Fibroblast of skin of back (primary cell): ENCODE results near the gene FAM236A. TPM values are rescaled to one million over a fixed set of nuclear protein-coding genes. Genes with fewer than 3 reads are reported as not detected.
"Not testable (repeated sequence)": the region's sequence is repeated elsewhere in the genome, so short reads cannot be mapped to it uniquely, and the experiment has no call there.

ENCODE experiments used
- DNase-seq: peaks from one replicate; pipeline ENCODE4 v3.0.0-alpha.2; 2013
- polyA plus RNA-seq, 2 experiments: library from polyadenylated mRNA; unstranded; fragments of 120-200 nt; gene quantifications; one replicate each; pipeline ENCODE4 v1.2.1, GENCODE V29; 2013; ENCODE audit not compliant: insufficient read length in 2 of 2

Gene FAM236A
- polyA plus RNA-seq (2013, experiment 1 of 2; ENCODE audit: insufficient read length): not detected
- not detected for polyA plus RNA-seq (2013, experiment 2 of 2; ENCODE audit: insufficient read length)

DNA sequence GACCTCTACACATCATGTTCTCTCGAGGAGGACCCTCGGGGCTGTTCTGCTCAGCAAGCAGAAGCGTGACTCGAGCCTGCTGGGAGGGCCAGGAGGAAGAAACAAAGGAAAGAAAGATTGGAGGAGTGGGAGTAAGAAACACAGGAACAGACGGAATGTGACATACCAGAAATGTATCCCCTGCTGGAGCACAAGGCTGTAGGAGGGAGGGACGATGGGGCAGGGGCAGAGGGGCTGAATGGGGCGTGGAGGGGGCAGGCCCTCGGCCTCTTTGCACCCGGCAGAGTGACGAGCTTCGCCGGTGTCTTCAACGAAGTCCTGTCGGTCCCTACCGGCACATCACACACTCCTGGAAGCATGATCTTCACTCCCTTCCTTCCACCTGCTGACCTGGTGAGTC is at the start of gene FAM236A:
Gene FAM236A (plus strand): TSS at position 301 of the 400 bp plus-strand sequence. CDS start 57 bp downstream, at position 358.
- not testable (repeated sequence) for DNase-seq

- not testable (repeated sequence) for DNase-seq
These were observed 48.3 kb upstream of the FAM236A start for GRCh38 chrX:72889740-72890139.

DNA sequence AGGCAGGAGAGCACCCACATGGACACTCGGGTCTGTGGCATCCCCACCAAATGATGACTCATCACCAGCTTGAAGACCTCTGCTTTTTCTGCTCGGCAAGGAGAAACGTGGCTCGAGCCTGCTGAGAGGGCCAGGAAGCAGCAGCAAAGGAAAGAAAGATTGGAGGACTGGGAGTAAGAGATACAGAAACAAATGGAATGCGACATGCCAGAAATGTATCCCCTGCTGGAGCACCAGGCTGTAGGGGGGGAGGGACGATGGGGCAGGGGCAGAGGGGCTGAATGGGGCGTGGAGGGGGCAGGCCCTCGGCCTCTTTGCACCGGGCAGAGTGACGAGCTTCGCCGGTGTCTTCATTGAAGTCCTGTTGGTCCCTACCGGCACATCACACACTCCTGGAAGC is 25.7 kb upstream of the FAM236A start, which contains the start of gene FAM236C:
Gene FAM236C (plus strand): TSS at position 301 of the 400 bp plus-strand sequence. CDS start 100 bp downstream, outside the sequence.
- not testable (repeated sequence) for DNase-seq

GRCh38 chrX:72916096-72916495 is 21.9 kb upstream of the FAM236A start:
- DNase-seq: not testable (repeated sequence)

DNA sequence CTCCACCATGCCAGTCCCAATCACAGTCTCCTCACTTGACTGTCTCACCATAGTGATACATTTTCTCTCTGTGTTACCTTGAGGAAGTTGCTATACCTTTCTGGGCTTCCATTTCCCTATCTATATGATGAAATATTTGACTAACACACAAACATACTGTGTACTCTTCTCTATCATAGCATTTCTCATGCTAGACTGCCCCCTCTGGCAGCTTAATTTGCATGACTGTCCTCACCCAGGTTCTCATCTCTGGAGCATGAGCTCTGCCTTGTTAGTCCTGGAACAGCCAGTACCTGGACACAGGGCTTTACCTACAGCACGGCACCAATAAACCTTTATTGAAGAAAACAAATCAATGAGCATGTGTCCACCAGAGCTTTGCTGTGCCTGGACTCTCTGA is 5.7 kb upstream of the FAM236A start:
- not testable (repeated sequence) for DNase-seq

GRCh38 chrX:72936455-72936854 is 1.6 kb upstream of the FAM236A start:
- not testable (repeated sequence) for DNase-seq

GRCh38 chrX:72936882-72937455 is 1.0 kb upstream of the FAM236A start:
- DNase-seq: not testable (repeated sequence)

- not testable (repeated sequence) for DNase-seq
These were observed 4.3 kb downstream of the FAM236A start for GRCh38 chrX:72942272-72942671.

GRCh38 chrX:72943035-72943818 is 5.2 kb downstream of the FAM236A start:
- DNase-seq: not testable (repeated sequence)

DNA sequence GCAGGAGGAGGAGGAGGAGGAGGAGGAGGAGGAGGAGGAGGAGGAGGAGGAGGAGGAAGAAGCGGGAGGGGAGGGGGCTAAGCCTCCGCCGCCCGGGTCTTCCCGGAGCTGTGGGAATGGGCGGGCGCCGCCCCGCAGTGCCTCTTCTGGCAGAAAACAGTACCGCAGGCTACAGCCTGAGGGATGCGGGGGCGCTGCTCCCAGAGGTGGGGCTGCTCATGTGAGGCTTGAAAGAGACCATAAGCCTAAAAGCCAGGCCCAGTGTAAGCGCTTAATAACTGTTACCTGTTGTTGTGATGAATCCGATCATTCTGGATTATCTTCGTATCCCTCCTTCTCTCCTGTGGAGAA is 5.8 kb downstream of the FAM236A start, which contains the start of gene DMRTC1:
Gene DMRTC1 (minus strand): TSS at position 19 of the 351 bp plus-strand sequence. CDS start 68,143 bp downstream, outside the sequence.
- not testable (repeated sequence) for DNase-seq

- not testable (repeated sequence) for DNase-seq
These were observed 22.0 kb downstream of the FAM236A start for GRCh38 chrX:72959971-72960370.

GRCh38 chrX:72971859-72972258 is 33.9 kb downstream of the FAM236A start:
- DNase-seq: not testable (repeated sequence)

GRCh38 chrX:72974885-72975284 is 36.9 kb downstream of the FAM236A start:
- not testable (repeated sequence) for DNase-seq

DNA sequence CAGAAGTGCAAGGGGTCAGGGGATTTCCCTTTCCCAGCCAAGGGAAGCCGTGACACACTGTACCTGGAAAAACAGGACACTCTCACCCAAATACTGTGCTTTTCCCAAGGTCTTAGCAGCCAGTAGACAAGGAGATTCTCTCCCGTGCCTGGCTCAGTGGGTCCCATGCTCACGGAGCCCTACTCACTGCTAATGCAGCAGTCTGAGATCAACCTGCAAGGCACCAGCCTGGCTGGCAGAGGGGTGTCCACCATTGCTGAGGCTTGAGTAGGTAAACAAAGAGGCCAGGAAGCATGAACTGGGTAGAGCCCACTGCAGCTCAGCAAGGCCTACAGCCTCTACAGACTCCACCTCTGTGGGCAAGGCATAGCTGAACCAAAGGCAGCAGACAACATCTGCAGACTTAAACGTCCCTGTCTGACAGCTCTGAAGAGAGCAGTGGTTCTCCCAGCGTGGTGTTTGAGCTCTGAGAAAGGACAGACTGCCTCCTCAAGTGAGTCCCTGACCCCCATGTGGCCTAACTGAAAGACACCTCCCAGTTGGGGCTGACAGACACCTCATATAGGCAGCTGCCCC is 43.0 kb downstream of the FAM236A start:
- not testable (repeated sequence) for DNase-seq
